LNCaP clone FGC (cell line): ENCODE measurements around the gene CEND1.
A peak's percentile ranks its signal among the peaks of the same experiment; 100 is the strongest.

ENCODE experiments used
- DNase-seq: peaks from one replicate; pipeline ENCODE4 v3.0.0-alpha.2; 2011; ENCODE audit warnings: low read depth
- H3K4me3 ChIP-seq: 2 replicates; pipeline ENCODE4 v1.5.1; 2011; ENCODE audit warnings: mild to moderate bottlenecking, low read depth, low read length, control low read depth
- CTCF ChIP-seq: IDR thresholded peaks from 2 replicates; pipeline ENCODE4 v1.5.1; 2012; ENCODE audit warnings: mild to moderate bottlenecking; ENCODE audit not compliant: control insufficient read depth, insufficient read depth; ENCODE audit errors: extremely low read depth

CEND1 gene

GRCh38 chr11:788953-789940 is 643 bp downstream of the CEND1 start:
- no peak for DNase-seq
- no peak for TF ChIP-seq CTCF
- no peak overlapping the region for H3K4me3 ChIP-seq

- TF ChIP-seq CTCF: no peak
- no peak overlapping the region for H3K4me3 ChIP-seq
- DNase-seq: no peak
Measured at GRCh38 chr11:788009-788640, 1.8 kb downstream of the CEND1 start.

GRCh38 chr11:787084-787675 is 2.7 kb downstream of the CEND1 start:
- TF ChIP-seq CTCF: no peak
- no peak for DNase-seq
- H3K4me3 ChIP-seq: no peak overlapping the region

GRCh38 chr11:786235-787083 is 3.4 kb downstream of the CEND1 start:
- no peak for DNase-seq
- TF ChIP-seq CTCF: no peak
- no peak overlapping the region for H3K4me3 ChIP-seq

GRCh38 chr11:783581-784015 is 6.3 kb downstream of the CEND1 start:
- H3K4me3 ChIP-seq: no peak overlapping the region
- peak; percentile 74 for TF ChIP-seq CTCF
- DNase-seq: peak; percentile 69
